Keratinocyte (primary cell): ENCODE measurements around the gene NAA50. TPM values are rescaled to one million over a fixed set of nuclear protein-coding genes. Genes with fewer than 3 reads are reported as not detected.

Source experiments
- DNase-seq: peaks from one replicate; pipeline ENCODE4 v3.0.0-alpha.2; 2011; ENCODE audit warnings: low read depth, missing footprints, low spot score
- FAIRE-seq: peaks from 2 replicates; lab custom pipeline; 2011; peaks lifted over from hg19 to GRCh38; lab: Jason Lieb, UNC
- H2AFZ ChIP-seq: 2 replicates; pipeline ENCODE4 v1.6.0; 2012; ENCODE audit warnings: low read length, control low read depth, inconsistent platforms; ENCODE audit not compliant: control insufficient read depth
- H3K27ac ChIP-seq: 2 replicates; pipeline ENCODE4 v1.5.1; 2011; ENCODE audit warnings: low read length; ENCODE audit not compliant: control insufficient read depth, insufficient read depth
- H3K27me3 ChIP-seq: 3 replicates; pipeline ENCODE4 v1.6.0; 2011; ENCODE audit warnings: low read length; ENCODE audit not compliant: control insufficient read depth, insufficient read depth; ENCODE audit errors: extremely low read depth
- H3K36me3 ChIP-seq, 2 experiments: 2 replicates in 1 of 2; 3 replicates in 1 of 2; pipeline ENCODE4 v1.5.1; 2011; ENCODE audit warnings: low read length in 2 of 2, mild to moderate bottlenecking in 1 of 2; ENCODE audit not compliant: control insufficient read depth in 2 of 2, insufficient read depth in 2 of 2; ENCODE audit errors: extremely low read depth in 1 of 2
- H3K4me1 ChIP-seq: 3 replicates; pipeline ENCODE4 v1.5.1; 2011; ENCODE audit warnings: low read length; ENCODE audit not compliant: control insufficient read depth, insufficient read depth; ENCODE audit errors: extremely low read depth
- H3K4me2 ChIP-seq: 3 replicates; pipeline ENCODE4 v1.6.0; 2011; ENCODE audit warnings: low read depth, low read length; ENCODE audit not compliant: control insufficient read depth, insufficient read depth; ENCODE audit errors: extremely low read depth
- H3K4me3 ChIP-seq, 3 experiments: fragments of 200-600 bp in 1 of 3; sonication (generic) in 1 of 3; 2 replicates in 2 of 3; 3 replicates in 1 of 3; pipeline ENCODE4 v1.5.1; 2011 to 2016; ENCODE audit warnings: low read length in 3 of 3, mild to moderate bottlenecking in 3 of 3, control low read depth in 2 of 3, inconsistent platforms in 1 of 3, low read depth in 1 of 3, mixed read lengths in 1 of 3, mixed run types in 1 of 3, moderate library complexity in 1 of 3; ENCODE audit not compliant: control insufficient read depth in 2 of 3, insufficient read depth in 2 of 3; ENCODE audit errors: extremely low read depth in 1 of 3
- H3K79me2 ChIP-seq: 2 replicates; pipeline ENCODE4 v1.6.0; 2012; ENCODE audit warnings: low read length; ENCODE audit not compliant: control insufficient read depth, insufficient read depth
- H3K9ac ChIP-seq: 3 replicates; pipeline ENCODE4 v1.6.0; 2011; ENCODE audit warnings: low read length; ENCODE audit not compliant: control insufficient read depth, insufficient read depth; ENCODE audit errors: extremely low read depth
- H3K9me1 ChIP-seq: 3 replicates; pipeline ENCODE4 v1.6.0; 2011; ENCODE audit warnings: low read length; ENCODE audit not compliant: control insufficient read depth, insufficient read depth; ENCODE audit errors: extremely low read depth
- H3K9me3 ChIP-seq: 2 replicates; pipeline ENCODE4 v1.5.1; 2012; ENCODE audit warnings: low read depth, low read length; ENCODE audit not compliant: control insufficient read depth
- H4K20me1 ChIP-seq: 3 replicates; pipeline ENCODE4 v1.6.0; 2011; ENCODE audit warnings: low read length; ENCODE audit not compliant: control insufficient read depth, insufficient read depth; ENCODE audit errors: extremely low read depth
- CTCF ChIP-seq, 3 experiments: IDR thresholded peaks in 1 of 3; conservative IDR thresholded peaks in 1 of 3; optimal IDR thresholded peaks in 1 of 3; 2 replicates in 2 of 3; 3 replicates in 1 of 3; pipeline versions ENCODE3 to v1.5.1; 2011; ENCODE audit warnings: low read length in 3 of 3, mild to moderate bottlenecking in 3 of 3, moderate library complexity in 2 of 3, control low read depth in 1 of 3, inconsistent platforms in 1 of 3; ENCODE audit not compliant: insufficient read depth in 2 of 3; ENCODE audit errors: extremely low read depth in 1 of 3
- EZH2 ChIP-seq: IDR thresholded peaks from one replicate; pipeline ENCODE4 v1.6.1; 2012; ENCODE audit warnings: inconsistent platforms, mild to moderate bottlenecking, low read length, moderate library complexity
- dilution Hi-C: fragments of 300-500 bp; cut with MboI; formaldehyde crosslinking; loops from one replicate; pipeline ENCODE4 v1.7.0; 2020; ENCODE audit warnings: low sequenced_read_pairs; ENCODE audit not compliant: extremely low pct_ligation_motif_present
- polyA plus RNA-seq, 5 experiments: library from polyadenylated mRNA; depleted of rRNA in 3 of 5; stranded (reverse) in 3 of 5; stranded (forward) in 1 of 5; unstranded in 1 of 5; fragments of >200 nt; gene quantifications; 1 replicate in 1 of 5; 2 replicates in 3 of 5; 3 replicates in 1 of 5; pipeline versions ENCODE4 v1.2.1 to v1.2.3, GENCODE V29; 2011 to 2012; ENCODE audit warnings: missing spikeins in 2 of 5, low read depth in 1 of 5, low replicate concordance in 1 of 5

Gene NAA50
- polyA plus RNA-seq, 1 donor (not counting 4 experiments of a cell fraction or from before 2014, with no cell fraction given), result 128 TPM

- Histone ChIP-seq H2AFZ (no peak overlapping the region), H3K9me3 (no peaks in the 10 kb centered on the region), H3K79me2 (peaks cover 14% of the 10 kb centered on the region), H3K4me1 (peaks cover 5% of the 10 kb centered on the region), H4K20me1 (no peaks in the 10 kb centered on the region), H3K9me1 (no peaks in the 10 kb centered on the region), H3K4me2 (no peak overlapping the region), H3K9ac (no peak overlapping the region), H3K27me3 (no peaks in the 10 kb centered on the region), H3K27ac (no peak overlapping the region), H3K36me3 (no peaks in the 10 kb centered on the region), H3K4me3 (no peak overlapping the region)
- no peak for DNase-seq
- dilution Hi-C loops, result no loop called here
- TF ChIP-seq EZH2, result no peak
- no peak for FAIRE-seq
Measured at GRCh38 chr3:113690482-113690881, 55.6 kb downstream of the NAA50 start.

GRCh38 chr3:113685956-113686721 is 59.9 kb downstream of the NAA50 start:
- Histone ChIP-seq H2AFZ (no peak overlapping the region), H3K36me3 (no peaks in the 10 kb centered on the region), H3K4me1 (no peaks in the 10 kb centered on the region), H3K79me2 (peaks cover 1% of the 10 kb centered on the region), H3K9me1 (no peaks in the 10 kb centered on the region), H3K4me3 (no peak overlapping the region), H4K20me1 (no peaks in the 10 kb centered on the region), H3K4me2 (no peak overlapping the region), H3K9me3 (no peaks in the 10 kb centered on the region), H3K9ac (no peak overlapping the region), H3K27me3 (no peaks in the 10 kb centered on the region), H3K27ac (no peak overlapping the region)
- dilution Hi-C loops, result no loop called here
- no peak for FAIRE-seq
- DNase-seq, result no peak
- TF ChIP-seq EZH2, result no peak
- no peak for TF ChIP-seq CTCF (optimal IDR thresholded peaks at IDR 0.05 in 1 of 3, IDR thresholded peaks at IDR 0.05 in 1 of 3, conservative IDR thresholded peaks at IDR 0.05 in 1 of 3; ENCODE audit: extremely low read depth in 1 of 3, insufficient read depth in 2 of 3, low read length in 3 of 3)

- no peak overlapping the region for H2AFZ ChIP-seq
- dilution Hi-C loops, result no loop called here
Measured at GRCh38 chr3:113685124-113685523, 60.9 kb downstream of the NAA50 start.

More at GRCh38 chr3:113685124-113685523, 60.9 kb downstream of the NAA50 start:
- Histone ChIP-seq H4K20me1 (no peaks in the 10 kb centered on the region), H3K36me3 (no peaks in the 10 kb centered on the region), H3K9me1 (no peaks in the 10 kb centered on the region), H3K79me2 (peaks cover 1% of the 10 kb centered on the region), H3K4me2 (no peak overlapping the region), H3K9ac (no peak overlapping the region), H3K4me1 (no peaks in the 10 kb centered on the region), H3K9me3 (no peaks in the 10 kb centered on the region), H3K4me3 (no peak overlapping the region), H3K27me3 (no peaks in the 10 kb centered on the region), H3K27ac (no peak overlapping the region)
- DNase-seq (no peak), FAIRE-seq (no peak)
- TF ChIP-seq CTCF (optimal IDR thresholded peaks at IDR 0.05 in 1 of 3, IDR thresholded peaks at IDR 0.05 in 1 of 3, conservative IDR thresholded peaks at IDR 0.05 in 1 of 3; ENCODE audit: extremely low read depth in 1 of 3, insufficient read depth in 2 of 3, low read length in 3 of 3) (no peak), EZH2 (no peak)
